H1 (cell line): ENCODE data around the gene TCEAL4. TPM values are rescaled to one million over a fixed set of nuclear protein-coding genes. Genes with fewer than 3 reads are reported as not detected.
A peak's percentile ranks its signal among the peaks of the same experiment; 100 is the strongest.

ENCODE experiments used
- CTCF ChIA-PET: fragments of 300-600 bp; sonication (Branson Sonifier 250); formaldehyde crosslinking; loops from one replicate; lab custom pipeline; 2021; ENCODE audit not compliant: partially characterized antibody; lab: Charles Lee
- POLR2A ChIA-PET: fragments of 300-600 bp; sonication (Branson Sonifier 250); formaldehyde crosslinking; loops from one replicate; lab custom pipeline; 2021; ENCODE audit warnings: inconsistent platforms; ENCODE audit not compliant: partially characterized antibody; lab: Charles Lee
- DNase-seq, 2 experiments: peaks; one replicate each; pipeline versions ENCODE4 v3.0.0 to v3.0.0-alpha.2; 2010 to 2022; ENCODE audit warnings: low spot score in 2 of 2, low read depth in 1 of 2, mixed read lengths in 1 of 2
- FAIRE-seq: peaks from 2 replicates; lab custom pipeline; 2011; peaks lifted over from hg19 to GRCh38; lab: Jason Lieb, UNC
- H2AFZ ChIP-seq: 2 replicates; pipeline ENCODE4 v1.8.1; 2012; ENCODE audit warnings: low read length, inconsistent platforms
- H2AK5ac ChIP-seq: 2 replicates; pipeline ENCODE4 v1.6.1; 2013; ENCODE audit warnings: low read depth, low read length
- H2BK120ac ChIP-seq: replicated peaks from 2 replicates; pipeline ENCODE3; 2013; ENCODE audit warnings: low read depth, low read length, inconsistent platforms
- H2BK12ac ChIP-seq: 2 replicates; pipeline ENCODE4 v1.6.1; 2013; ENCODE audit warnings: low read depth, low read length
- H2BK15ac ChIP-seq: 2 replicates; pipeline ENCODE4 v1.6.1; 2013; ENCODE audit warnings: low read length
- H2BK20ac ChIP-seq: 2 replicates; pipeline ENCODE4 v1.6.1; 2013; ENCODE audit warnings: low read length
- H2BK5ac ChIP-seq: 2 replicates; pipeline ENCODE4 v1.6.1; 2013; ENCODE audit warnings: low read depth, low read length
- H3K14ac ChIP-seq: 2 replicates; pipeline ENCODE4 v1.6.1; 2013; ENCODE audit warnings: inconsistent platforms; ENCODE audit not compliant: insufficient read length
- H3K18ac ChIP-seq: 2 replicates; pipeline ENCODE4 v1.6.1; 2013; ENCODE audit warnings: low read length; ENCODE audit errors: extremely low read depth
- H3K23ac ChIP-seq: 2 replicates; pipeline ENCODE4 v1.6.1; 2013; ENCODE audit warnings: inconsistent platforms; ENCODE audit not compliant: insufficient read length
- H3K23me2 ChIP-seq: 2 replicates; pipeline ENCODE4 v1.6.1; 2013; ENCODE audit warnings: low read depth, low read length
- H3K27ac ChIP-seq: 2 replicates; pipeline ENCODE4 v1.6.1; 2011; ENCODE audit warnings: low read depth, low read length, inconsistent platforms
- H3K27me3 ChIP-seq, 4 experiments: replicated peaks in 1 of 4; 1 replicate in 1 of 4; 2 replicates in 3 of 4; pipeline versions ENCODE4 v1.6.1 to v1.8.1; 2011 to 2013; ENCODE audit warnings: low read length in 3 of 4, mild to moderate bottlenecking in 3 of 4, inconsistent platforms in 2 of 4, mixed read lengths in 2 of 4, moderate library complexity in 1 of 4; ENCODE audit not compliant: control insufficient read depth in 3 of 4, insufficient read depth in 3 of 4; ENCODE audit errors: extremely low read depth in 1 of 4
- H3K36me3 ChIP-seq, 4 experiments: 2 replicates each; pipeline versions ENCODE4 v1.6.1 to v1.8.1; 2011 to 2013; ENCODE audit warnings: mild to moderate bottlenecking in 4 of 4, low read length in 3 of 4, moderate library complexity in 2 of 4, control low read depth in 1 of 4, inconsistent platforms in 1 of 4; ENCODE audit not compliant: insufficient read depth in 4 of 4, control insufficient read depth in 2 of 4
- H3K4ac ChIP-seq: replicated peaks from 2 replicates; pipeline ENCODE3; 2013; ENCODE audit warnings: low read length, low read depth, mixed read lengths, inconsistent platforms; ENCODE audit not compliant: insufficient read length
- H3K4me1 ChIP-seq, 4 experiments: replicated peaks in 1 of 4; 1 replicate in 1 of 4; 2 replicates in 3 of 4; pipeline versions ENCODE4 v1.6.1 to v1.8.1; 2011 to 2013; ENCODE audit warnings: low read length in 3 of 4, inconsistent platforms in 2 of 4, mixed read lengths in 1 of 4; ENCODE audit not compliant: insufficient read depth in 4 of 4, control insufficient read depth in 3 of 4
- H3K4me2 ChIP-seq, 2 experiments: 2 replicates each; pipeline versions ENCODE4 v1.6.1 to v1.8.1; 2011 to 2013; ENCODE audit warnings: low read depth in 2 of 2, low read length in 2 of 2, control low read depth in 1 of 2, inconsistent platforms in 1 of 2, mild to moderate bottlenecking in 1 of 2; ENCODE audit not compliant: insufficient read depth in 1 of 2
- H3K4me3 ChIP-seq, 4 experiments: fragments of 200-600, 300-600 bp in 1 of 4; sonication (generic), shearing (Covaris generic), sonication (Bioruptor Twin) in 1 of 4; 2 replicates each; pipeline versions ENCODE4 v1.5.1 to v1.8.1; 2011 to 2016; ENCODE audit warnings: low read length in 4 of 4, low read depth in 3 of 4, control low read depth in 2 of 4, inconsistent platforms in 2 of 4, mild to moderate bottlenecking in 2 of 4, mixed read lengths in 1 of 4, moderate library complexity in 1 of 4; ENCODE audit not compliant: insufficient read depth in 2 of 4; ENCODE audit errors: extremely low read depth in 1 of 4
- H3K56ac ChIP-seq: replicated peaks from 2 replicates; pipeline ENCODE3; 2013; ENCODE audit warnings: low read depth, mild to moderate bottlenecking, mixed read lengths, low read length, inconsistent platforms; ENCODE audit not compliant: insufficient read length
- H3K79me1 ChIP-seq: 2 replicates; pipeline ENCODE4 v1.6.1; 2013; ENCODE audit warnings: low read depth, low read length, control low read depth
- H3K79me2 ChIP-seq, 2 experiments: 2 replicates each; pipeline versions ENCODE4 v1.6.1 to v1.8.1; 2012 to 2013; ENCODE audit warnings: low read length in 2 of 2, mild to moderate bottlenecking in 2 of 2, inconsistent platforms in 1 of 2; ENCODE audit not compliant: insufficient read depth in 2 of 2, control insufficient read depth in 1 of 2
- H3K9ac ChIP-seq, 4 experiments: replicated peaks in 1 of 4; 1 replicate in 1 of 4; 2 replicates in 3 of 4; pipeline versions ENCODE4 v1.6.1 to v1.8.1; 2011 to 2013; ENCODE audit warnings: low read depth in 3 of 4, low read length in 3 of 4, control low read depth in 2 of 4, mild to moderate bottlenecking in 2 of 4, moderate library complexity in 2 of 4, inconsistent platforms in 1 of 4; ENCODE audit errors: extremely low read depth in 1 of 4
- H3K9me3 ChIP-seq, 2 experiments: 2 replicates each; pipeline versions ENCODE4 v1.6.1 to v1.8.1; 2012 to 2013; ENCODE audit warnings: mild to moderate bottlenecking in 2 of 2, moderate library complexity in 2 of 2, control low read depth in 1 of 2, inconsistent platforms in 1 of 2, low read depth in 1 of 2, low read length in 1 of 2, mixed read lengths in 1 of 2; ENCODE audit not compliant: insufficient read depth in 2 of 2
- H4K20me1 ChIP-seq, 2 experiments: replicated peaks in 1 of 2; 2 replicates each; pipeline versions ENCODE3 to v1.8.1; 2011 to 2013; ENCODE audit warnings: inconsistent platforms in 2 of 2, low read length in 2 of 2, mild to moderate bottlenecking in 1 of 2; ENCODE audit not compliant: insufficient read depth in 2 of 2, control insufficient read depth in 1 of 2
- H4K5ac ChIP-seq: 2 replicates; pipeline ENCODE4 v1.6.1; 2013; ENCODE audit warnings: low read length, low read depth, mixed read lengths, inconsistent platforms; ENCODE audit not compliant: insufficient read length
- H4K8ac ChIP-seq: 2 replicates; pipeline ENCODE4 v1.8.0; 2013; ENCODE audit warnings: mild to moderate bottlenecking, moderate library complexity, low read length, inconsistent platforms; ENCODE audit not compliant: insufficient read depth; ENCODE audit errors: extremely low read depth
- H4K91ac ChIP-seq: replicated peaks from 2 replicates; pipeline ENCODE3; 2013; ENCODE audit warnings: low read length, mixed read lengths, inconsistent platforms; ENCODE audit not compliant: insufficient read length
- CBX5 ChIP-seq: fragments of 300-800, 300-1000 bp; sonication (generic); IDR thresholded peaks from 2 replicates; pipeline ENCODE4 v1.7.1; 2016; ENCODE audit warnings: antibody characterized with exemption, low read length, low read depth
- CEBPB ChIP-seq: IDR thresholded peaks from 2 replicates; pipeline ENCODE4 v1.6.1; 2012; ENCODE audit warnings: low read depth, low read length
- NANOG ChIP-seq: IDR thresholded peaks from 2 replicates; pipeline ENCODE4 v1.6.1; 2011; ENCODE audit warnings: low read length, low read depth, mild to moderate bottlenecking, inconsistent platforms; ENCODE audit not compliant: insufficient read depth, poor library complexity, severe bottlenecking
- POLR2A ChIP-seq, 2 experiments: IDR thresholded peaks; 1 replicate in 1 of 2; 2 replicates in 1 of 2; pipeline ENCODE4 v1.6.1; 2011; ENCODE audit warnings: low read depth in 2 of 2, low read length in 2 of 2, mild to moderate bottlenecking in 2 of 2; ENCODE audit errors: control extremely low read depth in 1 of 2
- RNF2 ChIP-seq: fragments of 200-900, 300-1000 bp; sonication (generic); IDR thresholded peaks from 2 replicates; pipeline ENCODE4 v1.7.1; 2016; ENCODE audit warnings: borderline replicate concordance, low read depth, mild to moderate bottlenecking, antibody characterized with exemption, low read length; ENCODE audit not compliant: poor library complexity, severe bottlenecking; ENCODE audit errors: missing control alignments
- SUZ12 ChIP-seq: fragments of 200-600 bp; sonication (generic); IDR thresholded peaks from 2 replicates; pipeline ENCODE4 v1.6.1; 2012; ENCODE audit warnings: mild to moderate bottlenecking, inconsistent platforms, low read length, moderate library complexity, mixed read lengths
- WGBS, 2 experiments: shearing (Covaris generic) in 1 of 2; methylation state at CpG; one replicate each; pipeline versions ENCODE4 v1.1.6 to v1.1.7; 2013 to 2015; ENCODE audit warnings: low lambda C conversion rate in 2 of 2, mixed read lengths in 2 of 2, inconsistent platforms in 1 of 2, low coverage in 1 of 2, missing lambda C conversion rate in 1 of 2; ENCODE audit not compliant: insufficient replicate concordance in 2 of 2, insufficient coverage in 1 of 2, insufficient read length in 1 of 2; ENCODE audit errors: extremely low coverage in 1 of 2, missing lambda C conversion rate in 1 of 2; 5-methylcytosine and 5-hydroxymethylcytosine counted together
- polyA plus RNA-seq, 7 experiments: library from polyadenylated mRNA; depleted of rRNA in 3 of 7; stranded (reverse) in 5 of 7; unstranded in 2 of 7; fragments of >200 nt in 5 of 7; fragments of 200-250 nt in 2 of 7; gene quantifications; 1 replicate in 5 of 7; 2 replicates in 1 of 7; 4 replicates in 1 of 7; pipeline versions ENCODE4 v1.2.1 to v1.2.3, GENCODE V29; 2011 to 2013; ENCODE audit warnings: missing spikeins in 2 of 7, mixed read lengths in 2 of 7
- total RNA-seq: library from RNA; stranded (reverse); fragmentation: NEBNext Ultra II Directional; extraction: Animal tissue kit (Norgen Biotek cat#: 25700); gene quantifications from 2 replicates; pipeline ENCODE4 v1.2.1, GENCODE V29; 2021

Gene TCEAL4
- total and polyA plus RNA-seq, 2 of the 8 experiments (the other 6 are each of a cell fraction or from before 2014, with no cell fraction given): 10.1 to 53.0 TPM

- WGBS, 2 experiments: 91% methylated on average over 4 of the region's 4 CpGs; no CpG with 5 or more reads in 1 of the 2 experiments
- DNase-seq (no peak), FAIRE-seq (peak; percentile 42)
- no peaks in the 10 kb centered on the region for H3K79me1 ChIP-seq
- no peak overlapping the region for H3K4ac ChIP-seq
- H3K4me2 ChIP-seq: no peak overlapping the region
- no peak overlapping the region for H4K91ac ChIP-seq
- no peaks in the 10 kb centered on the region for H3K27me3 ChIP-seq
- H3K79me2 ChIP-seq: no peaks in the 10 kb centered on the region
- H2AK5ac ChIP-seq: no peak overlapping the region
- no peak overlapping the region for H3K4me3 ChIP-seq
- ChIA-PET POLR2A (no interaction called here), CTCF (no interaction called here)
- no peak overlapping the region for H2AFZ ChIP-seq
- no peak overlapping the region for H2BK5ac ChIP-seq
- H4K5ac ChIP-seq: no peak overlapping the region
- no peak overlapping the region for H3K23ac ChIP-seq
- H3K36me3 ChIP-seq: no peaks in the 10 kb centered on the region
- no peak overlapping the region for H2BK20ac ChIP-seq
- H4K20me1 ChIP-seq: no peaks in the 10 kb centered on the region
- no peaks in the 10 kb centered on the region for H3K9me3 ChIP-seq
- no peak overlapping the region for H3K27ac ChIP-seq
- no peak overlapping the region for H3K18ac ChIP-seq
- no peak overlapping the region for H2BK15ac ChIP-seq
- no peak overlapping the region for H3K14ac ChIP-seq
- H3K4me1 ChIP-seq: no peaks in the 10 kb centered on the region
- H2BK12ac ChIP-seq: no peak overlapping the region
- no peaks in the 10 kb centered on the region for H3K23me2 ChIP-seq
- no peak overlapping the region for H3K9ac ChIP-seq
- H4K8ac ChIP-seq: no peak overlapping the region
- H2BK120ac ChIP-seq: no peak overlapping the region
- no peak overlapping the region for H3K56ac ChIP-seq
- TF ChIP-seq SUZ12 (no peak), RNF2 (no peak), CBX5 (no peak), POLR2A (IDR thresholded peaks at IDR 0.05; ENCODE audit: control extremely low read depth in 1 of 2, low read depth in 2 of 2, low read length in 2 of 2) (no peak), CEBPB (no peak), NANOG (no peak)
Measured at GRCh38 chrX:103565197-103565596, 20.1 kb upstream of the TCEAL4 start.
